ENCODE data around the gene APOBEC2. TPM values are rescaled to one million over a fixed set of nuclear protein-coding genes. Genes with fewer than 3 reads are reported as not detected.

The APOBEC2 gene
- total and polyA plus RNA-seq, 2 of the 13 experiments (the other 11 are each of a cell fraction or from before 2014, with no cell fraction given), result 0.09 TPM; not detected in 1

GRCh38 chr6:41083072-41083471 lies 30.1 kb downstream of the APOBEC2 start (continued):
- no peak for TF ChIP-seq ZNF512 (CRISPR knock-in tag; IDR thresholded peaks at IDR 0.05)
- no peak for TF ChIP-seq ERF (CRISPR knock-in tag; IDR thresholded peaks at IDR 0.05)
- TF ChIP-seq ZIK1 (CRISPR knock-in tag; IDR thresholded peaks at IDR 0.05; ENCODE audit: borderline replicate concordance, low read depth), result no peak
- no peak for TF ChIP-seq ZNF142 (CRISPR knock-in tag; IDR thresholded peaks at IDR 0.05)

- Histone ChIP-seq H4K20me1 (ENCODE audit: insufficient read depth, low read length) (no peaks in the 10 kb centered on the region; the same call in 1 of the 2 replicates), H3K4me2 (ENCODE audit: low read depth, low read length) (no peak overlapping the region), H3K4me1 (ENCODE audit: insufficient read depth, low read length) (no peaks in the 10 kb centered on the region), H3K27me3 (ENCODE audit: control insufficient read depth in 1 of 2, insufficient read depth in 2 of 2, low read length in 2 of 2) (no peaks in the 10 kb centered on the region), H3K9me3 (ENCODE audit: low read length) (no peaks in the 10 kb centered on the region), H2AFZ (ENCODE audit: low read length) (no peak overlapping the region), H3K9ac (ENCODE audit: insufficient read depth, low read depth, low read length) (no peak overlapping the region), H3K36me3 (replicated peaks in 1 of 2; ENCODE audit: control insufficient read depth in 1 of 2, insufficient read depth in 2 of 2, low read length in 2 of 2) (peaks cover 22 to 79% of the 10 kb centered on the region in 2 experiments), H3K4me3 (replicated peaks in 1 of 3; ENCODE audit: insufficient read depth in 1 of 3, low read depth in 2 of 3, low read length in 3 of 3) (no peak overlapping the region), H3K27ac (ENCODE audit: extremely low read length, insufficient read depth, low read length) (no peak overlapping the region), H3K79me2 (ENCODE audit: insufficient read depth, low read length) (peaks cover 14% of the 10 kb centered on the region)
- TF ChIP-seq CEBPB (IDR thresholded peaks at IDR 0.05; ENCODE audit: borderline replicate concordance, low read depth, low read length) (peak; percentile 49; the same call in 1 of the 2 replicates), ATF7 (IDR thresholded peaks at IDR 0.05) (peak; percentile 84), ATF7 (CRISPR knock-in tag; IDR thresholded peaks at IDR 0.05) (no peak), ZNF337 (CRISPR knock-in tag; IDR thresholded peaks at IDR 0.05; ENCODE audit: borderline replicate concordance, low read depth) (no peak)
- ChIA-PET POLR2A (no interaction called here), CTCF (ENCODE audit: low intra/inter-chr PET ratio, low total read pairs) (no interaction called here)
- no peak for FAIRE-seq
- intact Hi-C loops (cut with micrococcal nuclease; ENCODE audit: unreplicated experiment), result no loop called here
- no peak for DNase-seq (ENCODE audit: low spot score)
- ATAC-seq, result no peak
- in situ Hi-C loops (cut with HindIII; ENCODE audit: extremely low pct_ligation_motif_present, low pct_unique_long_range_greater_than_20kb), result no loop called here
- BruUV-seq (replicated peaks), result no TSS peak
Observed at GRCh38 chr6:41085182-41085581, 32.2 kb downstream of the APOBEC2 start.
